ENCODE data around the gene JTB.

DNA sequence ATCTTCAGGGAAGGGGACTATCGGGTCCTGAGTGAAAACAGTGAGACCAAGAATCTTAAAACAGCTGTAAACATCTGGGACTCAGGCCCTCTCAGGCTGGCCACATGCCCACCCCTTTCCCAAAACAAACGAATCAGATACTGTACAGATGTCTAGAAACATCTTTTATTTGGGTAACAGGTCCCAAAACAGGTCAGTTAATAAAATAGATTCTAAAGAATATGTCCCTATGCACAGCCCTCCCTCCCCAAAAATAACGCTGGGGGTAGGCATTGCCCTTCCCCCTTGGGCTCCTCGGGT is 18.6 kb downstream of the JTB start:
- TF ChIP-seq EZH2phosphoT487 (IDR thresholded peaks at IDR 0.05; ENCODE audit: insufficient read depth, low read depth): no peak
- no peak for TF ChIP-seq EZH2 (IDR thresholded peaks at IDR 0.05; ENCODE audit: insufficient read depth, poor library complexity, severe bottlenecking)

Measured in GM23248 (cell line).